ENCODE data around the gene GALNT10. TPM values are rescaled to one million over a fixed set of nuclear protein-coding genes. Genes with fewer than 3 reads are reported as not detected.

Gene GALNT10
- total and polyA plus RNA-seq, 9 of the 15 experiments (the other 6 are each of a cell fraction or from before 2014, with no cell fraction given), result 4.6 to 37.1 (median 13.3) TPM

- TF ChIP-seq ZNF583 (CRISPR knock-in tag; IDR thresholded peaks at IDR 0.05), result no peak
These were observed 32.8 kb downstream of the GALNT10 start (continued) for GRCh38 chr5:154223320-154223719.

GRCh38 chr5:154227090-154227489 lies 36.6 kb downstream of the GALNT10 start:
- no peaks in the 10 kb centered on the region for H3K79me2 ChIP-seq (ENCODE audit: control insufficient read depth, insufficient read depth, low read length)
- no peaks in the 10 kb centered on the region for H3K36me3 ChIP-seq (ENCODE audit: control insufficient read depth, insufficient read depth, low read length)
- no peak overlapping the region for H2AFZ ChIP-seq (ENCODE audit: low read depth, low read length)
- no peak overlapping the region for H3K4me3 ChIP-seq
- no peaks in the 10 kb centered on the region for H4K20me1 ChIP-seq (replicated peaks; ENCODE audit: control insufficient read depth, insufficient read depth, low read length)
- no peaks in the 10 kb centered on the region for H3K9me1 ChIP-seq (ENCODE audit: control insufficient read depth, insufficient read depth, low read length)
- H3K27me3 ChIP-seq (ENCODE audit: control insufficient read depth in 2 of 2, insufficient read depth in 2 of 2, low read length in 2 of 2), result no peaks in the 10 kb centered on the region
- intact Hi-C loops (cut with micrococcal nuclease), result no loop called here
- 43% methylated on average over 2 of the region's 2 CpGs for WGBS (ENCODE audit: insufficient coverage, low coverage, missing lambda C conversion rate)
- in situ Hi-C loops (cut with MboI), result no loop called here
- H3K4me1 ChIP-seq (replicated peaks in 1 of 2; ENCODE audit: control insufficient read depth in 2 of 2, insufficient read depth in 2 of 2, low read length in 2 of 2), result no peaks in the 10 kb centered on the region
- no peak for ATAC-seq
- DNase-seq (ENCODE audit: extremely low read depth in 1 of 4, low spot score in 3 of 4), result no peak
- no TSS peak for BruUV-seq (replicated peaks)
- ChIA-PET POLR2A (no interaction called here), CTCF (ENCODE audit: low intra/inter-chr PET ratio) (no interaction called here)
- H3K9ac ChIP-seq (ENCODE audit: insufficient read depth in 1 of 2, low read depth in 2 of 2, low read length in 2 of 2), result no peak overlapping the region
- H3K4me2 ChIP-seq (ENCODE audit: insufficient read depth, low read length), result no peak overlapping the region
- H3K27ac ChIP-seq (ENCODE audit: extremely low read depth, low read depth, low read length), result no peak overlapping the region
- H3K9me3 ChIP-seq (replicated peaks; ENCODE audit: control insufficient read depth, insufficient read depth, low read depth, low read length), result peaks cover 4% of the 10 kb centered on the region
- peak; percentile 49 for FAIRE-seq
- TF ChIP-seq BRD9 (IDR thresholded peaks at IDR 0.05; ENCODE audit: low read depth, partially characterized antibody) (no peak), KDM2B (CRISPR knock-in tag; IDR thresholded peaks at IDR 0.05) (no peak), ZNF785 (CRISPR knock-in tag; IDR thresholded peaks at IDR 0.05) (no peak), ARHGAP35 (IDR thresholded peaks at IDR 0.05; ENCODE audit: partially characterized antibody) (no peak), MBD2 (IDR thresholded peaks at IDR 0.05; ENCODE audit: borderline replicate concordance, low read depth) (no peak), ZNF121 (CRISPR knock-in tag; conservative IDR thresholded peaks at IDR 0.05) (no peak), FUS (optimal IDR thresholded peaks at IDR 0.05; ENCODE audit: low read depth, low read length) (no peak), CBX3 (IDR thresholded peaks at IDR 0.05; ENCODE audit: borderline replicate concordance in 1 of 2, low read length in 2 of 2) (peak in 1 of 2 experiments; percentile 72; a peak in 1 of 3 replicates), HMGN3 (IDR thresholded peaks at IDR 0.05; ENCODE audit: borderline replicate concordance, extremely low read depth, insufficient read length, low read depth, low read length) (no peak), TRIM28 (IDR thresholded peaks at IDR 0.05) (peak; percentile 58; the same call in 1 of the 2 replicates), ELK3 (CRISPR knock-in tag; IDR thresholded peaks at IDR 0.05) (no peak), RBM25 (IDR thresholded peaks at IDR 0.05; ENCODE audit: low read depth, low read length, severe bottlenecking) (peak; percentile 87), ZKSCAN3 (CRISPR knock-in tag; IDR thresholded peaks at IDR 0.05) (no peak), NFIX (CRISPR knock-in tag; IDR thresholded peaks at IDR 0.05; ENCODE audit: low read depth) (no peak), MYC (IDR thresholded peaks at IDR 0.05; ENCODE audit: low read depth, low read length) (no peak), MYC (CRISPR knock-in tag; IDR thresholded peaks at IDR 0.05; ENCODE audit: borderline replicate concordance, low read depth) (no peak), HOXB6 (CRISPR knock-in tag; IDR thresholded peaks at IDR 0.05; ENCODE audit: borderline replicate concordance) (no peak), RNF2 (IDR thresholded peaks at IDR 0.05) (no peak), BHLHE40 (IDR thresholded peaks at IDR 0.05; ENCODE audit: low read length) (no peak), SFPQ (IDR thresholded peaks at IDR 0.05; ENCODE audit: low read depth, low read length) (no peak), MEF2D (tag; conservative IDR thresholded peaks at IDR 0.05; ENCODE audit: low read depth) (no peak)

Data from K562 (cell line).